ENCODE data around the gene BMP2K.

- no peak for TF ChIP-seq CTCF (conservative IDR thresholded peaks at IDR 0.05 in 1 of 2, IDR thresholded peaks at IDR 0.05 in 1 of 2; ENCODE audit: low read depth in 1 of 2, low read length in 2 of 2)
- no peak for TF ChIP-seq EZH2 (IDR thresholded peaks at IDR 0.05; ENCODE audit: low read length, missing control alignments)
Measured at GRCh38 chr4:78784236-78784865, 8.2 kb downstream of the BMP2K start.
